Measurements from ENCODE around the gene PCDHB15.

PCDHB15 gene

DNA sequence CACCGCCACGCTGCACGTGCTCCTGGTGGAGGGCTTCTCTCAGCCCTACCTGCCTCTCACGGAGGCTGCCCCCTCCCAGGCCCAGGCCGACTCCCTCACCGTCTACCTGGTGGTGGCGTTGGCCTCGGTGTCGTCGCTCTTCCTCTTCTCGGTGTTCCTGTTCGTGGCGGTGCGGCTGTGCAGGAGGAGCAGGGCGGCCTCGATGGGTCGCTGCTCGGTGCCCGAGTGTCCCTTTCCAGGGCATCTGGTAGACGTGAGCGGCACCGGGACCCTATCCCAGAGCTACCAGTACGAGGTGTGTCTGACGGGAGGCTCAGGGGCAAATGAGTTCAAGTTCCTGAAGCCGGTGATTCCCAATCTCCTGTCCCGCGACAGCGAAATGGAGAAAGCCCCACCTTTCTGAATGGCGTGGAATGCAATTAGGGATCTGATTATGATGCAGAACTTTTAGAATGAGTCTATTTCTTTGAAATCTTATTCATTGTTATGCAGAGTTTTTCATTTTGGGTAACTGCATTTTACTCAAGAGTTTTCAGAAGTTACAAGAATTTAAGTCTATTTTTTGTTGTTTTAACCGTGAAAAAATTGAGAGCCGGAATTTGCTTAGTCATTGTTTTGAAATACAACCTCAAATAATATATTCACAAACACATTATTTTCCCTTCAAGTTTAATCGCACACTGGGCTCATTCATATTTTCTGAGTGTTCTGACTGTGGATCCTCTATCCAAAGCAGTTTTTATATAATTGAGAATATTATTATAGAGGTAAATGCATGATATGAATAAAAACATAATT is 8.5 kb upstream of the PCDHB15 start:
- TF ChIP-seq BCL11A (tag by site-specific recombination; IDR thresholded peaks at IDR 0.05; ENCODE audit: low read depth) (no peak), ZNF335 (tag by site-specific recombination; conservative IDR thresholded peaks at IDR 0.05) (no peak), ZIC2 (tag by site-specific recombination; IDR thresholded peaks at IDR 0.05) (no peak), CTCF (tag by site-specific recombination; IDR thresholded peaks at IDR 0.05) (no peak), PRDM1 (tag by site-specific recombination; IDR thresholded peaks at IDR 0.05) (no peak), ZBTB17 (tag by site-specific recombination; IDR thresholded peaks at IDR 0.05) (no peak), ZNF10 (tag by site-specific recombination; IDR thresholded peaks at IDR 0.05) (no peak), ZNF2 (tag by site-specific recombination; IDR thresholded peaks at IDR 0.05) (no peak), ZNF521 (tag by site-specific recombination; IDR thresholded peaks at IDR 0.05) (no peak), ZNF169 (tag by site-specific recombination; IDR thresholded peaks at IDR 0.05) (no peak), ZNF23 (tag by site-specific recombination; IDR thresholded peaks at IDR 0.05; ENCODE audit: borderline replicate concordance) (no peak), RBAK (tag by site-specific recombination; IDR thresholded peaks at IDR 0.05) (no peak)
- TF ChIP-seq, protein P1, sequence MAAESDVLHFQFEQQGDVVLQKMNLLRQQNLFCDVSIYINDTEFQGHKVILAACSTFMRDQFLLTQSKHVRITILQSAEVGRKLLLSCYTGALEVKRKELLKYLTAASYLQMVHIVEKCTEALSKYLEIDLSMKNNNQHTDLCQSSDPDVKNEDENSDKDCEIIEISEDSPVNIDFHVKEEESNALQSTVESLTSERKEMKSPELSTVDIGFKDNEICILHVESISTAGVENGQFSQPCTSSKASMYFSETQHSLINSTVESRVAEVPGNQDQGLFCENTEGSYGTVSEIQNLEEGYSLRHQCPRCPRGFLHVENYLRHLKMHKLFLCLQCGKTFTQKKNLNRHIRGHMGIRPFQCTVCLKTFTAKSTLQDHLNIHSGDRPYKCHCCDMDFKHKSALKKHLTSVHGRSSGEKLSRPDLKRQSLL (tag by site-specific recombination; IDR thresholded peaks at IDR 0.05), result no peak
- TF ChIP-seq, protein P2, sequence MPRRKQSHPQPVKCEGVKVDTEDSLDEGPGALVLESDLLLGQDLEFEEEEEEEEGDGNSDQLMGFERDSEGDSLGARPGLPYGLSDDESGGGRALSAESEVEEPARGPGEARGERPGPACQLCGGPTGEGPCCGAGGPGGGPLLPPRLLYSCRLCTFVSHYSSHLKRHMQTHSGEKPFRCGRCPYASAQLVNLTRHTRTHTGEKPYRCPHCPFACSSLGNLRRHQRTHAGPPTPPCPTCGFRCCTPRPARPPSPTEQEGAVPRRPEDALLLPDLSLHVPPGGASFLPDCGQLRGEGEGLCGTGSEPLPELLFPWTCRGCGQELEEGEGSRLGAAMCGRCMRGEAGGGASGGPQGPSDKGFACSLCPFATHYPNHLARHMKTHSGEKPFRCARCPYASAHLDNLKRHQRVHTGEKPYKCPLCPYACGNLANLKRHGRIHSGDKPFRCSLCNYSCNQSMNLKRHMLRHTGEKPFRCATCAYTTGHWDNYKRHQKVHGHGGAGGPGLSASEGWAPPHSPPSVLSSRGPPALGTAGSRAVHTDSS (tag by site-specific recombination; IDR thresholded peaks at IDR 0.05), result no peak
- TF ChIP-seq, protein P3, sequence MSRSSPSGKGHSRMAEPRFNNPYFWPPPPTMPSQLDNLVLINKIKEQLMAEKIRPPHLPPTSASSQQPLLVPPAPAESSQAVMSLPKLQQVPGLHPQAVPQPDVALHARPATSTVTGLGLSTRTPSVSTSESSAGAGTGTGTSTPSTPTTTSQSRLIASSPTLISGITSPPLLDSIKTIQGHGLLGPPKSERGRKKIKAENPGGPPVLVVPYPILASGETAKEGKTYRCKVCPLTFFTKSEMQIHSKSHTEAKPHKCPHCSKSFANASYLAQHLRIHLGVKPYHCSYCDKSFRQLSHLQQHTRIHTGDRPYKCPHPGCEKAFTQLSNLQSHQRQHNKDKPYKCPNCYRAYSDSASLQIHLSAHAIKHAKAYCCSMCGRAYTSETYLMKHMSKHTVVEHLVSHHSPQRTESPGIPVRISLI (tag by site-specific recombination; IDR thresholded peaks at IDR 0.05), result no peak
- TF ChIP-seq, protein P4, sequence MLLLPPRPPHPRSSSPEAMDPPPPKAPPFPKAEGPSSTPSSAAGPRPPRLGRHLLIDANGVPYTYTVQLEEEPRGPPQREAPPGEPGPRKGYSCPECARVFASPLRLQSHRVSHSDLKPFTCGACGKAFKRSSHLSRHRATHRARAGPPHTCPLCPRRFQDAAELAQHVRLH (tag by site-specific recombination; IDR thresholded peaks at IDR 0.05), result no peak

GRCh38 chr5:141241496-141241895 is 3.7 kb upstream of the PCDHB15 start:
- ChIA-PET POLR2A (no interaction called here), CTCF (no interaction called here)
- Histone ChIP-seq H3K9me3 (ENCODE audit: control insufficient read depth, insufficient read depth, low read depth, low read length) (no peaks in the 10 kb centered on the region; the same call in 1 of the 2 replicates), H3K4me3 (ENCODE audit: low read depth, low read length) (no peak overlapping the region), H3K36me3 (ENCODE audit: control insufficient read depth in 2 of 2, insufficient read depth in 1 of 2, low read length in 2 of 2) (no peaks in the 10 kb centered on the region), H3K27ac (ENCODE audit: extremely low read depth, low read depth, low read length) (no peak overlapping the region), H3K4me1 (ENCODE audit: control insufficient read depth, insufficient read depth, low read length) (no peaks in the 10 kb centered on the region)
- TF ChIP-seq BCL6B (tag by site-specific recombination; IDR thresholded peaks at IDR 0.05) (no peak), ATF2 (tag by site-specific recombination; IDR thresholded peaks at IDR 0.05; ENCODE audit: low read depth) (no peak), ZNF664 (tag by site-specific recombination; IDR thresholded peaks at IDR 0.05) (no peak)
- TF ChIP-seq, protein P5, sequence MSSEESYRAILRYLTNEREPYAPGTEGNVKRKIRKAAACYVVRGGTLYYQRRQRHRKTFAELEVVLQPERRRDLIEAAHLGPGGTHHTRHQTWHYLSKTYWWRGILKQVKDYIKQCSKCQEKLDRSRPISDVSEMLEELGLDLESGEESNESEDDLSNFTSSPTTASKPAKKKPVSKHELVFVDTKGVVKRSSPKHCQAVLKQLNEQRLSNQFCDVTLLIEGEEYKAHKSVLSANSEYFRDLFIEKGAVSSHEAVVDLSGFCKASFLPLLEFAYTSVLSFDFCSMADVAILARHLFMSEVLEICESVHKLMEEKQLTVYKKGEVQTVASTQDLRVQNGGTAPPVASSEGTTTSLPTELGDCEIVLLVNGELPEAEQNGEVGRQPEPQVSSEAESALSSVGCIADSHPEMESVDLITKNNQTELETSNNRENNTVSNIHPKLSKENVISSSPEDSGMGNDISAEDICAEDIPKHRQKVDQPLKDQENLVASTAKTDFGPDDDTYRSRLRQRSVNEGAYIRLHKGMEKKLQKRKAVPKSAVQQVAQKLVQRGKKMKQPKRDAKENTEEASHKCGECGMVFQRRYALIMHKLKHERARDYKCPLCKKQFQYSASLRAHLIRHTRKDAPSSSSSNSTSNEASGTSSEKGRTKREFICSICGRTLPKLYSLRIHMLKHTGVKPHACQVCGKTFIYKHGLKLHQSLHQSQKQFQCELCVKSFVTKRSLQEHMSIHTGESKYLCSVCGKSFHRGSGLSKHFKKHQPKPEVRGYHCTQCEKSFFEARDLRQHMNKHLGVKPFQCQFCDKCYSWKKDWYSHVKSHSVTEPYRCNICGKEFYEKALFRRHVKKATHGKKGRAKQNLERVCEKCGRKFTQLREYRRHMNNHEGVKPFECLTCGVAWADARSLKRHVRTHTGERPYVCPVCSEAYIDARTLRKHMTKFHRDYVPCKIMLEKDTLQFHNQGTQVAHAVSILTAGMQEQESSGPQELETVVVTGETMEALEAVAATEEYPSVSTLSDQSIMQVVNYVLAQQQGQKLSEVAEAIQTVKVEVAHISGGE (tag by site-specific recombination; conservative IDR thresholded peaks at IDR 0.05; ENCODE audit: low read depth), result no peak

More for the DNA sequence above, 8.5 kb upstream of the PCDHB15 start:
- no peak overlapping the region for H3K27ac ChIP-seq (ENCODE audit: extremely low read depth, low read depth, low read length)
- no peak overlapping the region for H3K4me3 ChIP-seq (ENCODE audit: low read depth, low read length)
- H3K9me3 ChIP-seq (ENCODE audit: control insufficient read depth, insufficient read depth, low read depth, low read length), result no peaks in the 10 kb centered on the region
- H3K36me3 ChIP-seq (ENCODE audit: control insufficient read depth in 2 of 2, insufficient read depth in 1 of 2, low read length in 2 of 2), result no peaks in the 10 kb centered on the region
- ChIA-PET POLR2A (no interaction called here), CTCF (interaction anchor here (0.6 kb wide), 1 partner anchor 13 kb away, joined by 3 read pairs; no protein-coding TSS in a partner anchor)
- no peaks in the 10 kb centered on the region for H3K4me1 ChIP-seq (ENCODE audit: control insufficient read depth, insufficient read depth, low read length)

Measured in HEK293 (cell line).